ENCODE results near the gene POC1B.

- TF ChIP-seq POLR2AphosphoS5 (IDR thresholded peaks at IDR 0.05; ENCODE audit: borderline replicate concordance, low read depth, low read length) (peak; percentile 63; the same call in 1 of the 2 replicates), FOXP2 (optimal IDR thresholded peaks at IDR 0.05; ENCODE audit: control extremely low read depth, extremely low read length, insufficient read depth) (peak; percentile 78), EZH2 (IDR thresholded peaks at IDR 0.05) (no peak)
Measured at GRCh38 chr12:89451841-89452251, 74.0 kb downstream of the POC1B start.
